GM18868 (cell line): Measurements from ENCODE around the gene IDH3A.

Experiments used
- ATAC-seq: cut with Tn5 transposase; IDR thresholded peaks from one replicate; pipeline ENCODE4 v1.9.1; 2021; ENCODE audit warnings: mild to moderate bottlenecking, moderate library complexity; ENCODE audit not compliant: unreplicated experiment

The IDH3A gene

DNA sequence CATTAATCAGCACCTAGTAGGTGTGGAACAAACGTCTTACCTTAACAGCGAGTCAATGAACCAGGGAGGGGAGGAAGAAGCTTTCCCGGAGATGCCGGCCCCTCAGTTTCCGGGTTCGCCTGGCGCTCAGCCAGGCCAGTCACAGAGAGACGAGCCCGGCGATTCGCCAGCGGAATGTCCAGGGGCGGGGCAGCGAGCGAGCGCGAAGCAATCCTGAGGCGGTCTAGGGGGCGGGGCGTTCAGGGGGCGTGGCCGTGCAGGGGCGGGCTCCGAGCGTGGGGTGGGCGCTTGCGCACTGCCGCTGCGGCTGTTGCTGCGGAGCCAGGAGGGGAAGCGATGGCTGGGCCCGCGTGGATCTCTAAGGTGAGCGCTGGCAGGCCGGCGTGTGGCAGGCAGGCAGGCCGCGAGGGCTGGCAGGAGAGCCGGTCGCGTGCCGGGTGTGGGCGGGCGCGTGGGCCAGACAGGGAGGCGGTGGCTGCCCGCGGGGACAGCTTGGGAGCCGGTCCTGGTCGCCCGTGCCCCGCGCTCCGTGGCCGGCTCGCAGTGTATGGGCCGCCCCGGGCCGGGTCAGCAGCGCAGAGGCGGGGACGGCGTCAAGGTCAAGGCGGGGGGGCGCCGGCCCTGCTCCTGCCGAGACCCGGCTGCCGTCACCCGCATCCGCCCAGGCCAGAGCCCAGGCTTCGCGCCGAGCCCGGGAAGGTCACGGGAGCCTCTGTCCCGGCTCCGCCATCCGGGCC lies at the start of gene IDH3A:
Gene IDH3A, plus strand, starts transcription at position 295 of the 737 bp plus-strand sequence. Its CDS starts 42 bp downstream, at position 337.
- peak; percentile 81 for ATAC-seq

DNA sequence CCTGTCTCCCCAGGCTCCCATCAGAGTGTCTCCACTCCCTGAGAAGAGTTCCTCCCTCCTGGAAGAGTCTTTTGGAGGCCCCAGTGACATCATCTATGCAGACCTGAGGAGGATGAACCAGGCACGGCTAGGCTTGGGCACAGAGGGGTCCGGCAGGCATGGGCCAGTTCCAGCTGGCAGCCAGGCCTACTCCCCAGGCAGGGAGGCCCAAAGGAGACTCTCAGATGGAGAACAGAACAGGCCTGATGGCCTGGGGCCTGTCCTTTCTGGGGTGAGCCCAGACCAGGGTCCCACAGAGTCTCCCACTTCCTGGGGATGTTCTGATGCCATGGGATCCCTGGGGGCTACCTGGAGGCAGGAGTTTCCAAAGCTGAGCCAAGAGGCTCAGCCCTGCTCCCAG lies 48.3 kb upstream of the IDH3A start:
- ATAC-seq = no peak

DNA sequence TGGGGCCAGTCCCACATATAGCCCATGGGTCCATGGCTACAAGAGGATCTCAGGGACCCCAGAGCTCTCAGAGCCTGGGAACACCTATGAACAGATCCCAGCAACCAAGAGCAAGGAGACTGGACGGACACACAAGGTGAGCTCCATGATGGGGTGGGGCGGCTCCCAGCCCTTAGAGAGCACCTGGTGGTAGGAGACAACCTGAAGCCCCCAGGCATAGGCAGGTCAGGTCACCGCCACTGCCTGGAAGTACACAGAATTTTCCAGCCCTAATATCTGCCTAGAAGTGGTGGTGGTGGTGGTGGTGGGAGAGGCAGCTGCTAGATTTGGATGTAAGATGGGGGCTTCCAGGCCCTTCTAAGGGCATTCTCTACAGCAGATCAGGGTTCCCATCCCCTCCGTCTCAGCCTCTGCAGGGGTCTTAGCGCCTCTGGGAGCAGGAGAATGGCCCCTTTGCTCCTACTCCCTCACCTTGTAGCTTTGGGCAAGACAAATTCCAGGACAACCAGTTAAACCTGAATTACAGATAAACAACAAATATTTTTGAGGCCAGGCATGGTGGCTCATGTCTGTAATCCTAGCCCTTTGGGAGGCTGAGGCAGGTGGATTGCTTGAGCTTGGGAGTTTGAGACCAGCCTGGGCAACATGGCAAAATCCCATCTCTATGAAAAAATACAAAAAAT lies 47.6 kb upstream of the IDH3A start:
- ATAC-seq = no peak

DNA sequence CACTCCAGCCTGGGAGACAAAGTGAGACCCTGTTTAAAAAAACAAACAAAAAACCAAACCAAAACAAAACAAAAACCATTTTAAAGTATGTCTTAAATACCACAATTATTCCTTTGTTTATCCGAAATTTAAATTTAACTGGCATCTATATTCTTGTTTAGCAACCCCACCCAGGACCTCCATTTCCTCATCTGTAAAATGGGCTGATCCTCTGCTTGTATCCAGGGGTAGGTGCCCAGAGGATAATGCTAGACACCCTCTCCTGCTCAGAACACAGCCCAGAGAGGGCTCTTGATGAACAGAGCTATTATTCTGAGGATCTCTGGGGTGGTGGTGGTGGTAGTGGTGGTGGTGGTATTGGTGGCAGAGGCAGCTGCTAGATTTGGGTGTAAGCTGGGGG lies 47.0 kb upstream of the IDH3A start:
- ATAC-seq = no peak

DNA sequence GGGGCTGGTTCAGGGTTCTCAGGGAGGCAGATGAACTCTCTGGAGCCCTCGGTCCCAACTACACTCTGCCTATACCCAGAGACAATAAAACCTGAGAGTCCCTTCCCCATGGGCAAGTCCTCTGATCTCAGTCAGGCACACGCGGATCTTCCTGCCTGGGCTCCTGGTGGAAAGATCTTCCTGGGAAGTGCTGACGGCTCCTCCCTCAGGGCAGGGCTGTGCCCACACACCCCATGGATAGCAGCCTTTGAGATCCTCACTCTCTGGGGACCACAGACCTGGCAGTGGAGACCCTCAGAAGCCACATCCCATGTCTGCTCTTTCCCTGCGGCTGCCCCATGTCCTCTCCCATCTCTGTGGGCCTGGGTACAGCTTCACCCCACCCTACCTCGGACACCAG lies 46.4 kb upstream of the IDH3A start:
- ATAC-seq = no peak

DNA sequence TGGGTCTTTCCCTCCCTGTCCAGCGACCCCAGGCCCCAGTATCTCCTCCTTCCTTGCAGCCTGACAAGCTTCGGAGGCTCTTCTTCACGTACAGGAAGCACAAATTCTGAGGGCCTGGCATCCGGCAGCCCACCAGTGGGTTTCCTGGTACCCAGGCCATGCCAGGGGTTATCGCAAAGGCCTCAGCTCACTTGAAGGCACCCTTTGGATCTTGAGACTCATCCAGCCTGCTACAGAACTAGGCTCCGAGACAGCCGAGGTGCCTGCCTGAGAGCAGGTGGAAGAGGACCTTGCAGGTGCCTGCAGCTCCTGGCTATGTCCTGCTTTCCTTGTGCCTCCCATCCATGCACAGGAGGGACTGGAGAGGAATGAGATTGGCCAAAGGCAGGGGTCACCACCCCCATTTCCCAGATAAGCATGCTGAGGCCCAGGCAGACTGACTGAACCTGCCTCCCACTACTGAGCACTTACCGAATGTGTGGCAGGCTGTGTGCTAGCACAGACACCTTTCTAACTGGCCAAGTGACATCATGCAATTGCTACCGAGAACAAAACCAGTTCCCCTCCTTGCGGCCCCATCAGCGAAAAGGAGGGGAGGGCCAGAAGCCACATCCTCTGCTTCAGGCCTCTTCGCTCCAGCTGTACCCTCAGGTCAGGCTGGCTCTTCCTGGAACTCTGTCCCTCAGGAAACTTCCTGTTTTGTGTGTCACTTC lies 45.6 kb upstream of the IDH3A start:
- ATAC-seq = peak; percentile 83

DNA sequence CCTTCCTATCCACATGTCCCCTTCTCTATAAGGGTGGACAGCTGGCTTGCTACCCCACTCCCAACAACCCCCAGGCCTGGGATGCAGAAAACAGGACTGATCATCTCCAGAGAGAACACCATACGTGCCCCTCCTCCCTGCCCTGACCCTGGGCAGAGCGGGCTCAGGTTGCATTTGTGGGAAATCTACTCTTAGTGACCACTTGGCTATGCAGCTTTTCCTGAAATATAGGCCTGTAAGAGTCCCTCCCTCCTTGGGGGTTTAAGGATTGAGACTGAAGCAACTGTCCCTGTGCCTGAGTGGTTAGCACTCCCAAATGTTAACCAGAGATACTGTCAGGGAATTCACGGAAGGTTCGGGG lies 45.1 kb upstream of the IDH3A start:
- ATAC-seq = peak; percentile 5

DNA sequence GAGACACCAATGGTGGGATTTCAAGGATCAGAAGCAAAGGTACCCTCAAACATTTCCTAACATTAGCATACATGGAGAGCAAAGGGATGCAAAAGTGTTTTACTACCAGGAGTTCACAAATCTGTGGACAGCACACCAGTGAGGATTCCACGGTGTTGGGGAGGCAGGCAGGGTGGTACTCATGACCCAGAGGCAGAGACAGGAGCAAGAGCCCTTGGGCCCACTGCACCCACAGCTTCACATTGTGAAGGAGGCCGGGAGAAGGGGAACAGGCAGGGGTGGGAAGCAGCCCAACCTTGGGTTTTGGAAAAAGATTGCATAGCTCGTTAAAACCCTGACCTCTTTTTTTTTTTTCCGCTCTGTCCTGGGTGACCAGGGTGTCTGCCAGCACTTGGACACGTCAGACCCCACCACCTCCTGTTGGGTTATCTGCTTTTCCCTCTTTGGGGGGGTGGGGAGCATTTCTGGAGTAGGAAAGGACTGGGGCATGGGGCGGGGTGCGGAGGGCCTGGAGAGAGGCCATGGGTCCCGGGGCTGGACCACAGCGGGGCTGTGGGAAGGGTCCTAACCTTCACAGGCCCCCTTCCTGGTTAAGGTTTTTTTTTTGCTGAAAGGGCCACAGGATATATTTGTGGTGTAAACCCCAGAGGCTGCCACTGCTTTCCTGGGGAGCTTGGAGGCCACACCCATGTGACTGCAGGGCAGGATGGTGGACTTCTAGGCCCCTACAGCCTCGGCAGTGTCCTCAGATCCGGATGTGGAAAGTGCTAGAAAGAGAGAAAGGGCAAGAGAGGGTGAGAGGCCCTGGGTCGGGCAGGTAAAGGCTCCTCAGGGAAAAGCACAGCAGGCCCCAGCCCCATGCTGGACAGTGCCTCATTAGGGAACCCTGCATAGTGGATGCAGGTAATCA lies 44.3 kb upstream of the IDH3A start:
- no peak for ATAC-seq

DNA sequence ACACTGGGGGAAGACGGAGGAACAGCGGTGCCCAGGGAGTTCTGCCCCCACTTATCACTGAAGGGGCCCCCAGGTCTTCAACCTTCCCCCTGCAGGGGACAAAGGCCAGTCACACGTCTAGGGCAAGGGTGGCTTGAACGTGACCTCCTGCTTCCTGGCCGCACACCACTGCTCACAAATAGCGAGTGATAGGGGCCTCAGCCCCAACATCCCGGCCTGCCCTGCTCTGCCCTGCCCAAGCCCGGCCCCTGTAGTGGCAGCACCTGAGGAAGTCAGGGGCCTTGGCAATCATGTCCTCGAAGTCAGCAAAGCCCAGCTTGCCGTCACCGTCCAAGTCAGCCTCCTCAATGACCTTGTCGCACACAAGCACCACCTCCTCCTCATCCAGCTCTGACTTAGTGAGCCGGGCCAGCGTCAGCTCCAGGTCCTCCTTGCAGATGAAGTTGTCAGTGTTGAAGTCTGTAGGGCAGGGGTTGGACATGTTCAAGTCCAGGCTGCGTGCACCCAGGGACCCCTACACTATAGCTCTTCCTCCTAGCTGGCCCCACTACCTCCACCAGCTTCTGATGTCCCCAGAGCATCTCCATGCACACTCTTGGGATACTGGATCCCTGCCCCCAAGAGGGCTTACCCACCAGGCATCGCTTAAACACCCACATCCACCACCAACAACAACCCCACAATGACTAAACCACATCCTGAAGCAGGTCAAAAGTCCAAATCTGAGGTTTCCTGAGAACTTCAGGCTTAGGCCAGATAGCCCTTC lies 43.5 kb upstream of the IDH3A start:
- no peak for ATAC-seq

DNA sequence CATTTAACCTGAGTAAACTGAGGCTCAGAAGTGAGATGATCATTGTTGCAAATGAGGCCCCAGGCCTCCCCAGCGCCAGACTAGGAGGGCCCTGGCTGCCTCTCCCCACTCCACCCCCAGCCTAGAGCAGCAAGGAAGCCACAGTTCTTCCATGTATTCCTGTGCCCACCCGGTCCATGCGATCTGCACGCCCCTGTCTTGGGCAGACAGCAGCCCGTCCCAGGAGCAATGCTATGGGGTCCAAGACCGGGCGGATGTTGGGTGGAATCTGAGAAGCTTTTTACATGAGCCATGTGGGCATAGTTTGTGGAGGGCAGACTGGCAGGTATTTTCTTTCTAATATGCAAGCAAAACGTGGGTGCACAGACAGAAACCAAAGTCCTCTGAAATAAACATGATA lies 41.7 kb upstream of the IDH3A start:
- no peak for ATAC-seq

DNA sequence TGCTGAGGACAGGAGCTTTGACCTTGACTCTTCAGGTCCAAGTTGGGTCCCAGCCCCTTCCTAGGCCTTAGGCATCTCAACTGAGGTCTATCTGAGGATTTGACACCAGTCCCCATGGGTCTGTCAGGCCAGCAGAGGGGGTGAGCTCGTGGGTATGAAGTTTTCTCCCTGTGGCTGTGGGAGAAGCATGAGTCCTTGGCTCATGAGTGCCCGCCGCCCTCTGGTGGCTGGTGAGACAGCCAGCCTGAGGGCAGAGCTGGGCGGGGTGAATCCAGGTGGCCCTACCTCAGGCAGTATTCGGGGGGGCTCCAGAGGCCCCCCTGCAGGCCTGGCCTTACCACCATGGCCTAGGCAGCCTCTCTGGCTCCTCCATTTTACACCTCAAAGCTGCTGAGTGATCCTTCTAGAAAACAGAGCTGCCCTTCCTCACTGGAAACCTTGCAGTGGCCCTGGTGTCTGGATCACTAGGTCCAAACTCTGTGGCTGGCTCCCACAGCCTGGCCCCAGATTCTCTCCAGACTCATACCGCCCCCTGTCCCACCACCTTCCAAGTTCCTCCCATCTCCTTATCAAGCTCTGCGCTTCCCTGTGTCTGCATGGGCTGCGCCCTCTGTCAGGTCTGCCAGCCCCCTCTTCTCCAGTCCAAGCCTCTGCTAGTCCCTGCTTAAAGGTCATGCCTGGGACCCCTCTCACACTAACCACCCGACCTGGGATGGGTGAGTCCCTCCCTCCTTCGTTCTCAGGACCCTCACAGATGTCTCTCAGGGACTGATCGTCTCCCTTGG lies 40.7 kb upstream of the IDH3A start:
- peak; percentile 48 for ATAC-seq

DNA sequence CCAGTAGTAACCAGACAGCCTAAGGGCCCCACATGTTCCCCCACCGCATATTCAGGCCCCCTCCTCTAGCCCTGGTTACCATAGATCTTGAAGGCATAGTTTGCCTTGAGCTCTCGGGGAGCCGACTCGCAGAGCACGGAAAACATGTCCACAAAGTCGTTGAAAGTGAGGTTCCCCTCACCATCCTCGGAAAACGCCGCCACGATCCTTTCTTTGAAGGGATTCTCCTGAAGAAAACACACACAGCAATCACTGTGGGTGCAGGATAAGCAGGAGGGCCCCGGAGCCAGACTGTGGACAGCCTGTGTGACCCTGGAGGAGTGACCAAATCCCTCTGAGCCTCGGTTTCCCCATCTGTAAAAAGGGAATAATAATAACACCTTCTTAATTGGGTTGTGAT lies 40.0 kb upstream of the IDH3A start:
- ATAC-seq = no peak

DNA sequence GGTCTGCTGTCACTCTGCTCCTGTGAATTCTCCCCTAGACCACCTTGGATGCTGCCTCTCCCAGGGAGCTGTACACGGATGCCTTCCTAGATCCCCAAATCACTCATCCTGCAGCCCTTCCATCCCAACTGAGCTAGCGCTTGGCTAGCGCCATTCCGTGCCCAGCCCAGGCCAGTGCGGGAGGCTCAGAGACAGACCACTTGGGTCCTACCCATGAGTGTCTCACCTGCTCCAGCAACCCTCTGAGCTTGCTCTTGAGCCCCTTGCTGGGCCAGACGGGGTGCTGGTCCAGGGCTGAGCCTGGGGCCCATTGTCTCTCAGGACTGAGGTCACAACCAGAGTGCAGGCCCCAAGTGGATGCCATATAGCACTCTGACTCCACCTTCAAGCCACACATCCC lies 39.1 kb upstream of the IDH3A start:
- ATAC-seq = no peak

DNA sequence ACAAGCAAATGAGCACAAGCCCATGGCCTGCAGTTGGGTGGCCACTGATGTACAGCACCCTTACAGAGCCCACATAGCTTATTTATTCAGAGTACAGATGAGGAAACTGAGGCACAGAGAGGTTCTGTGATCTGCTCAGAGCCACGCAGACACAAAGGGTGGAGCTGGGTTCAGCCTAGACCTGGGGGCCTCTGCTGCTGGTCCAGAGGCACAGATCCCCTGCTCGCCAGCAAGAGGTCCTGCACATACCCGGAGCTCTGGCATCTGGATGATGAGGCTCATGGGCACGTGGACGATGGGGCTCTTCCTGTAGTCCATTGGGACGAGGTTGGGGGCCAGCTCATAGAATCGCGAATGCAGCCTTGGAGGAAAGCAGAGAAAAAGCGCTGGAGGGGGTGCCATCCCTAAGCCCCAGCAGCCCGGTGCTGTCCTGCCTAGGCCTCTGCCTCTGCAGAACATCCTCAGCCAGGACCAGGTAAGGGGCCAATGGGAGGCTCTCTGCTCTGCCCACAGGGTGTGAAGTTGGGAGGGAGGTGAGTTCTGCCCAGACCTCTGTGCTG lies 38.2 kb upstream of the IDH3A start:
- no peak for ATAC-seq

DNA sequence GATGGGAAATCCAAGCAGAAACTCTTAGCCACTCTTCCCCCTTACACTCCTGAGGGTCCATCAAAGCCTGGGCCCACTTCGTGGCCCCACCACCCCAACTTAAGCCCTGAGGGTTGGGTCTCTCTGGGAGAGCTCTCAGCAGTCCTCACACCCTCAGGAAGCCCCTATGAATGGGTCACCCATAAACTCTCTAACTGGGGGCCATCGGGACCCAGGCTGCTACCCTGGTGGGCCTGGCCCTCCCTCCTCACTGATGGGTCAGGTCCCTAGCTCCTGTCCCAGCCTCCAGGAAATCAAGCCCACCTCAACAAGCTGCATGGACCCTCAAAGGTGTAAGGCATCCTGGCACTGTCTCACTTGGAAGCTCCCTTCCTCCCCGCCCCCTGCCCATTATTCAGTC lies 37.4 kb upstream of the IDH3A start:
- no peak for ATAC-seq

DNA sequence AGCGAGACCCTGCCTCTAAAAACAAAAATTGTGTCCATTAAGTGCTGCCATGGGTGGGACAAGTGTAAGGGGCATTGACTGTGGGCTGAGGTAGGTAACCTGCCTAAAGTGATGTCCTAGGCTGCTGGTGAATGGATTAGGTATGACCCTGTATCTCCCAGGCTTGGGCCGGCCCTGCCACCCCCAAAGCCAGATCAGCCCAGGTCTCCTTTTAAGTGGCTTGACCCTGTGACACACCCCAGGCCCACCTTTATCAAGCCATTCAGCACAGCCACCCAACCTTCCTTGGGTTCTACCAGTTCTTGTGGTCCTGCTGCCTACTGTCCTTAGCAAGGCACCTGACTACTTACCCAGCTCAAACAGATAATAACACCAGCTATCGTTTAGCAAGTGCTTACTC lies 36.6 kb upstream of the IDH3A start:
- ATAC-seq = no peak

DNA sequence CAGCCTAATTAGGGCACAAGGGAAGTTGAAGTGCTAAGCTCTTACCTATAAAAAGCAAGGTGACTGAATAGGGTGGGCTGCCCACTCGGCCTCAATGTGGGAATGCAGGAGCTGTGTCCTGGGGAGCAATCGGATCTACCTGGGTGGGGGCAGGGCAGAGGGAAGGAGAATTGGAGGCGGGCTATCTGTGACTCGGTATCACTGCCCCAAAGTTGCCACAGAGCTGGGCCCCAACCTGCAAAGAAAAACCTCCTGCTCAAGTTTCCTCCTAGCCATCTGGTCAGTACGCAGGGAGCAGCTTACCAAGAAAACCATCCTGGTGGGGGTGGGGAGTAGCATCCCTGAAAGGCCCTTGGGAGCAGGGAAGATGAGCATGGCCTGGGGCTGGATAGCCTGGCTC lies 28.6 kb upstream of the IDH3A start:
- ATAC-seq = no peak

DNA sequence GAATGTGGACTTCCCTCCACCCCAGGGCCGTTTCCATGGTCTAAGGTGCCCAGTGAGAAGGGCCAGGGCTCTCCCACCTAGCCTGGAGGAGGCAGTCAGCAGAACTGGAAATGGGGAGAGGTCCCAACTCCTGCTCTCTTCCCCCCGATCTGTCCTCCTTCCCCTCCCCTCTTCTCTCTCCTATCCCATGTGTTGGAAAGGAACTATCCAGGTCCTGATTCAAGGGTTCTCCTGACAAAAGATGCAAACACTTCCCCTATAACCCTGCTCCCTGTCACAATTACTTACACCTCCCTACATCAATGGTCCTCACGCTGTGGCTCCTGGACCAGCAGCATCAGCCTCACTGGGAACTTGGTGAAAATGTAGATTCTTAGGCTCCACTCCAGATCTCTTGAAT lies 23.9 kb upstream of the IDH3A start:
- no peak for ATAC-seq

DNA sequence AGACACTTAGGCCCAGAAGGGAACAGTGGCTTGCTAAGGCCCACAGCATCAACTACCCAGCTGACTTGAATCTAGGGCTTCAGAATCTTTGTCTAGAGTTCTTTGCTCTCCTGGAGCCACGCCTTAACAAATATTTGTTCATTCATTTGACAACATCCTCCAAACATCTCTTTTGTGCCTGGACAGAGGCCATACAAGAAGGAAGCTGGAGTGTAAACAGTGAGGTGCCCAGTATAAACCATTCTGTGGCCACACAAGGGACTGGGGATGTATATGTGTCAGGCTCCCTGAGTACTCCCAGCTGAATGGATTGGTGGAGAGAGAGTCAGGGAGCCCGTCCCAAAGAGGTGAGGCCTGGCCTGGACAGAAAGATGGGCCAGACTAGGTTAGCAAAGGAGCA lies 21.3 kb upstream of the IDH3A start:
- no peak for ATAC-seq
